B cell (primary cell): Measurements from ENCODE around the gene ABTB2. TPM values are rescaled to one million over a fixed set of nuclear protein-coding genes. Genes with fewer than 3 reads are reported as not detected.

Experiments used
- ATAC-seq: fragments of 200-7000 bp; cut with Tn5 transposase; one replicate; pipeline ENCODE4 v1.10.0; 2021; ENCODE audit warnings: low read depth, mild to moderate bottlenecking, moderate number of reproducible peaks, moderate library complexity
- CTCF ChIA-PET: fragments of 350-600 bp; sonication (Branson Sonifier 250); formaldehyde crosslinking; loops from one replicate; lab custom pipeline; 2021; ENCODE audit warnings: antibody characterized with exemption, inconsistent platforms; lab: Charles Lee
- POLR2A ChIA-PET: fragments of 350-600 bp; sonication (Branson Sonifier 250); formaldehyde crosslinking; loops from one replicate; lab custom pipeline; 2021; ENCODE audit warnings: antibody characterized with exemption; lab: Charles Lee
- DNase-seq: peaks from one replicate; pipeline ENCODE4 v3.0.0; 2013
- H2AFZ ChIP-seq: 2 replicates; pipeline ENCODE4 v1.6.1; 2012; ENCODE audit warnings: mild to moderate bottlenecking, low read depth, low read length; ENCODE audit not compliant: insufficient read depth, poor library complexity, severe bottlenecking
- H3K27ac ChIP-seq, 2 donors: 1 replicate in 1 of 2; 2 replicates in 1 of 2; pipeline ENCODE4 v1.5.1; 2012 to 2013; ENCODE audit warnings: low read length in 2 of 2, mild to moderate bottlenecking in 2 of 2, moderate library complexity in 1 of 2
- H3K27me3 ChIP-seq, 4 experiments: fragments of 200-600 bp in 1 of 4; sonication (generic) in 1 of 4; replicated peaks in 1 of 4; 1 replicate in 2 of 4; 2 replicates in 2 of 4; pipeline versions ENCODE4 v1.6.1 to v1.7.0; 2013 to 2016; ENCODE audit warnings: low read length in 3 of 4, mild to moderate bottlenecking in 2 of 4, mixed read lengths in 1 of 4, moderate library complexity in 1 of 4; ENCODE audit not compliant: insufficient read depth in 4 of 4, control insufficient read depth in 3 of 4; ENCODE audit errors: control extremely low read depth in 1 of 4
- H3K36me3 ChIP-seq, 2 experiments: replicated peaks in 1 of 2; 1 replicate in 1 of 2; 2 replicates in 1 of 2; pipeline versions ENCODE4 v1.6.1 to v1.7.1; 2013; ENCODE audit warnings: low read length in 1 of 2; ENCODE audit not compliant: insufficient read depth in 2 of 2, control insufficient read depth in 1 of 2; ENCODE audit errors: control extremely low read depth in 1 of 2, extremely low read depth in 1 of 2
- H3K4me1 ChIP-seq, 2 donors: fragments of 200-600 bp in 1 of 2; sonication (generic) in 1 of 2; 1 replicate in 1 of 2; 2 replicates in 1 of 2; pipeline versions ENCODE4 v1.5.1 to v1.6.1; 2013 to 2017; ENCODE audit warnings: low read length in 2 of 2; ENCODE audit not compliant: control insufficient read depth in 2 of 2, insufficient read depth in 2 of 2
- H3K4me2 ChIP-seq: replicated peaks from 2 replicates; pipeline ENCODE3; 2012; ENCODE audit warnings: mild to moderate bottlenecking, low read depth, low read length; ENCODE audit not compliant: poor library complexity, severe bottlenecking
- H3K4me3 ChIP-seq, 5 experiments: fragments of 200-600 bp in 1 of 5; sonication (generic) in 1 of 5; 1 replicate in 3 of 5; 2 replicates in 2 of 5; pipeline versions ENCODE4 v1.5.1 to v1.7.0; 2011 to 2016; ENCODE audit warnings: low read length in 4 of 5, mild to moderate bottlenecking in 4 of 5, low read depth in 2 of 5, control low read depth in 1 of 5, moderate library complexity in 1 of 5; ENCODE audit not compliant: insufficient read depth in 1 of 5; ENCODE audit errors: control extremely low read depth in 1 of 5, extremely low read depth in 1 of 5
- H3K79me2 ChIP-seq: fragments of 200-600 bp; sonication (generic); one replicate; pipeline ENCODE4 v1.6.0; 2016; ENCODE audit warnings: low read length; ENCODE audit not compliant: control insufficient read depth, insufficient read depth
- H3K9ac ChIP-seq: fragments of 200-600 bp; sonication (generic); 2 replicates; pipeline ENCODE4 v1.6.1; 2017; ENCODE audit warnings: mild to moderate bottlenecking, low read length, moderate library complexity
- H3K9me3 ChIP-seq, 3 donors: one replicate each; pipeline versions ENCODE4 v1.6.1 to v1.7.1; 2013; ENCODE audit warnings: low read length in 2 of 3; ENCODE audit not compliant: control insufficient read depth in 2 of 3, insufficient read depth in 1 of 3; ENCODE audit errors: control extremely low read depth in 1 of 3
- H4K20me1 ChIP-seq: 2 replicates; pipeline ENCODE4 v1.6.0; 2012; ENCODE audit warnings: mild to moderate bottlenecking, low read length; ENCODE audit not compliant: insufficient read depth, control insufficient read depth, poor library complexity, severe bottlenecking
- H3K27ac Mint-ChIP-seq: one replicate; pipeline ENCODE4 v1.8.0; 2021; ENCODE audit warnings: mixed read lengths
- H3K27me3 Mint-ChIP-seq: one replicate; pipeline ENCODE4 v1.8.0; 2021; ENCODE audit warnings: mixed read lengths
- H3K4me1 Mint-ChIP-seq: one replicate; pipeline ENCODE4 v1.8.0; 2021; ENCODE audit warnings: mixed read lengths
- H3K4me3 Mint-ChIP-seq: one replicate; pipeline ENCODE4 v1.8.0; 2021; ENCODE audit warnings: mixed read lengths
- H3K9me3 Mint-ChIP-seq: one replicate; pipeline ENCODE4 v1.8.0; 2022; ENCODE audit warnings: mixed read lengths; ENCODE audit not compliant: insufficient read depth
- CTCF ChIP-seq: fragments of 200-600 bp; IDR thresholded peaks from one replicate; pipeline ENCODE4 v1.8.0; 2022; ENCODE audit warnings: antibody characterized with exemption, mild to moderate bottlenecking
- EZH2 ChIP-seq: IDR thresholded peaks from 2 replicates; pipeline ENCODE4 v1.6.1; 2012; ENCODE audit warnings: borderline replicate concordance, low read depth, mild to moderate bottlenecking, moderate library complexity, low read length; ENCODE audit not compliant: insufficient read depth, poor library complexity, severe bottlenecking
- WGBS: methylation state at CpG from one replicate; pipeline ENCODE4 v1.1.5; 2013; ENCODE audit warnings: missing lambda C conversion rate; ENCODE audit not compliant: insufficient coverage; 5-methylcytosine and 5-hydroxymethylcytosine counted together
- intact Hi-C: fragments of 100-400 bp; cut with micrococcal nuclease; formaldehyde crosslinking; loops from one replicate; pipeline ENCODE4 v1.10.0; 2022
- polyA plus RNA-seq: library from polyadenylated mRNA; depleted of rRNA; stranded (reverse); fragments of >200 nt; gene quantifications from 2 replicates; pipeline ENCODE4 v1.2.3, GENCODE V29; 2012
- total RNA-seq, 2 donors: library from RNA; stranded (reverse); fragments of 120-200 nt in 1 of 2; gene quantifications; 1 replicate in 1 of 2; 2 replicates in 1 of 2; pipeline versions ENCODE4 v1.2.3 to v1.2.4, GENCODE V29; 2013 to 2022

The ABTB2 gene
- total and polyA plus RNA-seq, 2 donors (not counting 1 experiment from before 2014, with no cell fraction given): 0.30 to 5.9 TPM

DNA sequence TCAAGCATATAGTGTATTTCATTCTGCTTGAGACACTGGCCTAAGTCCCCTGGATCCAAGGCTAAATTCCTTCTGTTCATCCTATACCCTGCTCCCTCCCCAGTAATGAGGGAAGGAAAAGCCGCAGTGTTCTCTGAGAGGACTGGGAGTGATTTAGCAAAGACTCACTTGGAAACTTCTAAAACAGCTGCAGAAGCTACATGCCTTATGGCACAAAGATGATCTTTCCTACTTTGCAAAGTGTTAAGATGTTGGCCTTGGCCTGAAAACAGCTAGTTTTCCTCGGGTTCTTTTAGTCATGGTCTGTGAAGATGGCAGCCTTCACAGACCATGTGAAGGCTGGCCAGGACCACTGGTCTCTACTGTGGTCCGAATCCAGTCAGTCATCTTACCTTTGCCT, 65.7 kb downstream of the ABTB2 start:
- Histone ChIP-seq H3K79me2 (no peaks in the 10 kb centered on the region), H3K4me1 (no peaks in the 10 kb centered on the region), H3K36me3 (no peaks in the 10 kb centered on the region), H4K20me1 (no peaks in the 10 kb centered on the region), H3K4me3 (no peak overlapping the region), H3K4me2 (no peak overlapping the region), H3K9ac (no peak overlapping the region), H2AFZ (no peak overlapping the region), H3K9me3 (peaks cover 0 to 4% (median 0%) of the 10 kb centered on the region in 3 donors), H3K27ac (no peak overlapping the region), H3K27me3 (no peaks in the 10 kb centered on the region)
- ChIA-PET POLR2A (no interaction called here), CTCF (no interaction called here)
- TF ChIP-seq EZH2 (no peak), CTCF (no peak)
- no peak for ATAC-seq
- DNase-seq: no peak
- intact Hi-C loops: no loop called here
- Mint-ChIP-seq H3K4me3 (no peak overlapping the region), H3K27me3 (no peaks in the 10 kb centered on the region), H3K4me1 (no peaks in the 10 kb centered on the region), H3K27ac (no peak overlapping the region), H3K9me3 (no peaks in the 10 kb centered on the region)
- 100% methylated on average over 1 of the region's 3 CpGs for WGBS

DNA sequence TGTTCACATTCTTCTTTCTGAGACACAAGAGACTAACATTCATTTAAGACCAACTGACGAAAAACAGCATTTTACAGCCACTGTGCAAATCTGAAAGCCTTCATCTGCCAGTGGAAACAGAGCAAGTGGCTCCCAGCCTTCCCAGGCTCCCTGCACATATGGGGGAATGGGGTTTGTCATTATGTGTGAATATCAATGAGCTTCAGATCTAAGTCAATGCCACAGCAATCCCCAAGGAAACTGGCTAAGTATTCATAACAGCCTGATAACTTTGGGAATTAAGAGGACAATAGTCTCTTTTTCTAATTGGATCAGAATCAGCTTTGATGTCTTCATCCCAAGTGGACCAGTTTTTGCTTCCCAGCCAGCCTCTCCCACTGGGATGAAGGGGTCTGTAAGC, 66.9 kb downstream of the ABTB2 start:
- Histone ChIP-seq H4K20me1 (no peaks in the 10 kb centered on the region), H3K4me2 (no peak overlapping the region), H3K4me3 (no peak overlapping the region), H3K9ac (no peak overlapping the region), H3K9me3 (peaks cover 0 to 4% (median 0%) of the 10 kb centered on the region in 3 donors), H3K4me1 (no peaks in the 10 kb centered on the region), H3K36me3 (no peaks in the 10 kb centered on the region), H3K27me3 (no peaks in the 10 kb centered on the region), H2AFZ (no peak overlapping the region), H3K79me2 (no peaks in the 10 kb centered on the region), H3K27ac (no peak overlapping the region)
- ChIA-PET CTCF (no interaction called here), POLR2A (no interaction called here)
- ATAC-seq (no peak), DNase-seq (no peak)
- intact Hi-C loops: no loop called here
- Mint-ChIP-seq H3K27me3 (no peaks in the 10 kb centered on the region), H3K4me3 (no peak overlapping the region), H3K27ac (no peak overlapping the region), H3K4me1 (no peaks in the 10 kb centered on the region), H3K9me3 (no peaks in the 10 kb centered on the region)
- no CpG with 5 or more reads among the region's 1 CpG for WGBS
- TF ChIP-seq EZH2 (no peak), CTCF (no peak)
